Body of pancreas (tissue), 4 donors: ENCODE results near the gene CYSLTR2. TPM values are rescaled to one million over a fixed set of nuclear protein-coding genes. Genes with fewer than 3 reads are reported as not detected.

Source experiments
- ATAC-seq: fragments of 150-250 bp; one replicate; pipeline ENCODE4 v1.9.1; 2016
- DNase-seq, 4 donors: peaks; one replicate each; pipeline ENCODE4 v3.0.0-alpha.2; 2019
- H3K27ac ChIP-seq, 4 donors: fragments of 200-600 bp; sonication (generic); 1 replicate in 3 of 4; 2 replicates in 1 of 4; pipeline versions ENCODE4 v1.5.1 to v1.6.1; 2016 to 2019; ENCODE audit warnings: mild to moderate bottlenecking in 1 of 4, mixed read lengths in 1 of 4, moderate library complexity in 1 of 4
- H3K27me3 ChIP-seq, 2 donors: fragments of 200-600 bp; sonication (generic); one replicate each; pipeline ENCODE4 v1.6.0; 2016; ENCODE audit warnings: mild to moderate bottlenecking in 1 of 2
- H3K36me3 ChIP-seq, 2 donors: fragments of 200-600 bp; sonication (generic); replicated peaks in 1 of 2; 2 replicates each; pipeline ENCODE4 v1.5.1; 2016; ENCODE audit warnings: low read depth in 2 of 2; ENCODE audit not compliant: insufficient read depth in 1 of 2
- H3K4me1 ChIP-seq: fragments of 200-600 bp; sonication (generic); one replicate; pipeline ENCODE4 v1.6.0; 2016
- H3K4me3 ChIP-seq, 2 donors: fragments of 200-600 bp; sonication (generic); 1 replicate in 1 of 2; 2 replicates in 1 of 2; pipeline ENCODE4 v1.5.1; 2016 to 2019
- H3K9me3 ChIP-seq, 3 donors: fragments of 200-600 bp; sonication (generic); 1 replicate in 2 of 3; 2 replicates in 1 of 3; pipeline ENCODE4 v1.5.1; 2016
- CTCF ChIP-seq, 7 experiments: fragments of 450-650 bp in 4 of 7; fragments of 200-600 bp in 3 of 7; sonication (generic) in 3 of 7; IDR thresholded peaks; one replicate each; pipeline ENCODE4 v1.5.1; 2016 to 2019; ENCODE audit warnings: antibody characterized with exemption in 7 of 7
- POLR2A ChIP-seq, 3 donors: fragments of 450-650 bp; IDR thresholded peaks; one replicate each; pipeline ENCODE4 v1.6.1; 2016; ENCODE audit warnings: antibody characterized with exemption in 3 of 3, mild to moderate bottlenecking in 2 of 3
- WGBS, 2 donors: methylation state at CpG; one replicate each; pipeline ENCODE4 v1.1.5; 2017; 5-methylcytosine and 5-hydroxymethylcytosine counted together
- intact Hi-C: fragments of 100-400 bp; cut with DNase I; formaldehyde crosslinking; loops from one replicate; pipeline ENCODE4 v1.15.1; 2023
- total RNA-seq, 2 donors: library from RNA; depleted of rRNA; stranded (reverse); fragments of >200 nt; gene quantifications; one replicate each; pipeline ENCODE4 v1.1.0, GENCODE V29; 2016

Gene CYSLTR2
- total RNA-seq, 2 donors from 2014 or later: 0.52 TPM; not detected in 1

- intact Hi-C loops: no loop called here
Observed at GRCh38 chr13:48733739-48734335, 80.1 kb downstream of the CYSLTR2 start.

GRCh38 chr13:48735571-48735970 lies 81.8 kb downstream of the CYSLTR2 start:
- 45 to 66% methylated on average over 3 of the region's 3 CpGs for WGBS, 2 donors
- DNase-seq: no peak
- no peak for ATAC-seq

More at GRCh38 chr13:48733739-48734335, 80.1 kb downstream of the CYSLTR2 start:
- Histone ChIP-seq H3K9me3 (no peaks in the 10 kb centered on the region), H3K4me3 (no peak overlapping the region), H3K27ac (no peak overlapping the region), H3K36me3 (no peaks in the 10 kb centered on the region), H3K4me1 (peaks cover 6% of the 10 kb centered on the region), H3K27me3 (no peaks in the 10 kb centered on the region)
- 74 to 96% methylated on average over 5 of the region's 5 CpGs for WGBS, 2 donors
- no peak for ATAC-seq
- DNase-seq: peak in 1 of 4 donors; percentile 10
- no peak for TF ChIP-seq POLR2A (IDR thresholded peaks at IDR 0.05)
- TF ChIP-seq CTCF (IDR thresholded peaks at IDR 0.05): no peak

GRCh38 chr13:48737689-48738088 lies 84.0 kb downstream of the CYSLTR2 start:
- no peak overlapping the region for H3K4me3 ChIP-seq
- intact Hi-C loops: no loop called here
- TF ChIP-seq CTCF (IDR thresholded peaks at IDR 0.05): no peak
- no peak for TF ChIP-seq POLR2A (IDR thresholded peaks at IDR 0.05)
- peaks cover 8% of the 10 kb centered on the region for H3K4me1 ChIP-seq
- H3K9me3 ChIP-seq: no peaks in the 10 kb centered on the region
- 68 to 71% methylated on average over 1 of the region's 1 CpG for WGBS, 2 donors
- no peaks in the 10 kb centered on the region for H3K36me3 ChIP-seq
- ATAC-seq: no peak
- no peak for DNase-seq
- H3K27me3 ChIP-seq: no peaks in the 10 kb centered on the region
- no peak overlapping the region for H3K27ac ChIP-seq

More at GRCh38 chr13:48735571-48735970, 81.8 kb downstream of the CYSLTR2 start:
- no peaks in the 10 kb centered on the region for H3K36me3 ChIP-seq
- intact Hi-C loops: no loop called here
- H3K27ac ChIP-seq: no peak overlapping the region
- no peaks in the 10 kb centered on the region for H3K4me1 ChIP-seq
- no peak overlapping the region for H3K4me3 ChIP-seq
- TF ChIP-seq POLR2A (IDR thresholded peaks at IDR 0.05): no peak
- no peaks in the 10 kb centered on the region for H3K9me3 ChIP-seq
- H3K27me3 ChIP-seq: no peaks in the 10 kb centered on the region

GRCh38 chr13:48738311-48738710 lies 84.6 kb downstream of the CYSLTR2 start:
- Histone ChIP-seq H3K27ac (no peak overlapping the region), H3K4me3 (no peak overlapping the region), H3K36me3 (no peaks in the 10 kb centered on the region), H3K27me3 (no peaks in the 10 kb centered on the region), H3K4me1 (peaks cover 8% of the 10 kb centered on the region), H3K9me3 (no peaks in the 10 kb centered on the region)
- TF ChIP-seq CTCF (IDR thresholded peaks at IDR 0.05) (no peak), POLR2A (IDR thresholded peaks at IDR 0.05) (no peak)
- DNase-seq (no peak), ATAC-seq (no peak)
- intact Hi-C loops: no loop called here
- 44 to 52% methylated on average over 6 of the region's 6 CpGs for WGBS, 2 donors

- Histone ChIP-seq H3K27ac (no peak overlapping the region), H3K9me3 (no peaks in the 10 kb centered on the region), H3K36me3 (no peaks in the 10 kb centered on the region), H3K27me3 (no peaks in the 10 kb centered on the region), H3K4me3 (no peak overlapping the region), H3K4me1 (peaks cover 8% of the 10 kb centered on the region)
- no peak for ATAC-seq
- no peak for TF ChIP-seq POLR2A (IDR thresholded peaks at IDR 0.05)
- WGBS, 2 donors: 66 to 71% methylated on average over 9 of the region's 9 CpGs
- intact Hi-C loops: no loop called here
- no peak for DNase-seq
Observed at GRCh38 chr13:48739386-48739964, 85.7 kb downstream of the CYSLTR2 start.

GRCh38 chr13:48741377-48741776 lies 87.6 kb downstream of the CYSLTR2 start:
- no peaks in the 10 kb centered on the region for H3K27me3 ChIP-seq
- no peaks in the 10 kb centered on the region for H3K36me3 ChIP-seq
- H3K27ac ChIP-seq: no peak overlapping the region
- no peak overlapping the region for H3K4me3 ChIP-seq
- H3K4me1 ChIP-seq: peaks cover 8% of the 10 kb centered on the region
- no peak for TF ChIP-seq POLR2A (IDR thresholded peaks at IDR 0.05)
- no peak for TF ChIP-seq CTCF (IDR thresholded peaks at IDR 0.05)
- intact Hi-C loops: no loop called here
- WGBS, 2 donors: 19% methylated on average over 2 of the region's 2 CpGs
- ATAC-seq: peak; percentile 58
- peak; percentile 22 to 66 (median 52) for DNase-seq
- no peaks in the 10 kb centered on the region for H3K9me3 ChIP-seq
